IMR-90 (cell line): Measurements from ENCODE around the gene TNS3. TPM values are rescaled to one million over a fixed set of nuclear protein-coding genes. Genes with fewer than 3 reads are reported as not detected.

Source experiments
- ATAC-seq: fragments of 200-7000 bp; cut with Tn5 transposase; 2 replicates; pipeline ENCODE4 v1.9.1; 2020; ENCODE audit warnings: low read depth, mild to moderate bottlenecking, moderate library complexity
- BruUV-seq: library from RNA; stranded (reverse); fragments of 400-500 nt; replicated peaks from 2 replicates; lab custom pipeline; 2021; lab: Mats Ljungman, UMichigan
- CTCF ChIA-PET: fragments of 300-600 bp; formaldehyde crosslinking; extraction: SDS; loops from one replicate; lab custom pipeline; 2021; ENCODE audit warnings: antibody characterized with exemption; lab: Yijun Ruan, JAX
- POLR2A ChIA-PET: fragments of 300-600 bp; sonication (Branson Sonifier 250); formaldehyde crosslinking; loops from one replicate; lab custom pipeline; 2022; ENCODE audit warnings: antibody characterized with exemption; ENCODE audit not compliant: unreplicated experiment; lab: Charles Lee
- DNase-seq: peaks from one replicate; pipeline ENCODE4 v3.0.0; 2013
- H2AFZ ChIP-seq: replicated peaks from 2 replicates; pipeline ENCODE3; 2013; ENCODE audit warnings: low read length, mild to moderate bottlenecking; ENCODE audit not compliant: poor library complexity
- H2AK5ac ChIP-seq: 2 replicates; pipeline ENCODE4 v1.6.1; 2013; ENCODE audit warnings: low read depth, low read length, inconsistent platforms
- H2AK9ac ChIP-seq: replicated peaks from 2 replicates; pipeline ENCODE3; 2013; ENCODE audit warnings: mild to moderate bottlenecking, low read depth, low read length, moderate library complexity; ENCODE audit not compliant: poor library complexity
- H2BK120ac ChIP-seq: 2 replicates; pipeline ENCODE4 v1.6.1; 2013; ENCODE audit warnings: low read depth, low read length, inconsistent platforms
- H2BK15ac ChIP-seq: 3 replicates; pipeline ENCODE4 v1.6.1; 2013; ENCODE audit warnings: low read depth, low read length, inconsistent platforms
- H2BK20ac ChIP-seq: 2 replicates; pipeline ENCODE4 v1.6.1; 2013; ENCODE audit warnings: low read depth, mild to moderate bottlenecking, inconsistent platforms, low read length, moderate library complexity
- H2BK5ac ChIP-seq: 2 replicates; pipeline ENCODE4 v1.6.1; 2013; ENCODE audit warnings: mild to moderate bottlenecking, low read depth, low read length, inconsistent platforms; ENCODE audit not compliant: poor library complexity, severe bottlenecking
- H3K14ac ChIP-seq: replicated peaks from 2 replicates; pipeline ENCODE4 v1.6.1; 2013; ENCODE audit warnings: low read depth, low read length, inconsistent platforms
- H3K18ac ChIP-seq: 2 replicates; pipeline ENCODE4 v1.6.1; 2013; ENCODE audit warnings: low read depth, low read length, control low read depth
- H3K23ac ChIP-seq: 2 replicates; pipeline ENCODE4 v1.6.1; 2013; ENCODE audit warnings: low read depth, low read length, inconsistent platforms
- H3K27ac ChIP-seq: 2 replicates; pipeline ENCODE4 v1.5.1; 2013; ENCODE audit warnings: mild to moderate bottlenecking, control low read depth, low read length; ENCODE audit not compliant: insufficient read depth
- H3K27me3 ChIP-seq: 2 replicates; pipeline ENCODE4 v1.6.1; 2013; ENCODE audit warnings: low read length; ENCODE audit not compliant: control insufficient read depth, insufficient read depth
- H3K36me3 ChIP-seq: 2 replicates; pipeline ENCODE4 v1.6.1; 2013; ENCODE audit warnings: low read length, mixed read lengths; ENCODE audit not compliant: control insufficient read depth, insufficient read depth
- H3K4ac ChIP-seq: 2 replicates; pipeline ENCODE4 v1.6.1; 2013; ENCODE audit warnings: low read depth, low read length, inconsistent platforms
- H3K4me1 ChIP-seq: 2 replicates; pipeline ENCODE4 v1.6.1; 2013; ENCODE audit warnings: low read length, mixed read lengths; ENCODE audit not compliant: control insufficient read depth, insufficient read depth
- H3K4me2 ChIP-seq: 2 replicates; pipeline ENCODE4 v1.6.1; 2013; ENCODE audit warnings: low read depth, mild to moderate bottlenecking, control low read depth, low read length, moderate library complexity
- H3K4me3 ChIP-seq: 2 replicates; pipeline ENCODE4 v1.5.1; 2013; ENCODE audit warnings: low read depth, mild to moderate bottlenecking, control low read depth, low read length, moderate library complexity; ENCODE audit not compliant: insufficient read depth
- H3K56ac ChIP-seq: 2 replicates; pipeline ENCODE4 v1.6.1; 2013; ENCODE audit warnings: low read length, inconsistent platforms; ENCODE audit not compliant: insufficient read depth; ENCODE audit errors: extremely low read depth
- H3K79me1 ChIP-seq, 2 experiments: 2 replicates each; pipeline ENCODE4 v1.6.1; 2013; ENCODE audit warnings: low read length in 2 of 2, inconsistent platforms in 1 of 2, low read depth in 1 of 2
- H3K9ac ChIP-seq: 2 replicates; pipeline ENCODE4 v1.6.1; 2013; ENCODE audit warnings: low read depth, low read length, control low read depth
- H3K9me1 ChIP-seq: 2 replicates; pipeline ENCODE4 v1.6.1; 2013; ENCODE audit warnings: low read length, inconsistent platforms; ENCODE audit not compliant: insufficient read depth
- H3K9me3 ChIP-seq: 2 replicates; pipeline ENCODE4 v1.6.1; 2013; ENCODE audit warnings: low read length; ENCODE audit not compliant: control insufficient read depth, insufficient read depth
- H4K20me1 ChIP-seq: 2 replicates; pipeline ENCODE4 v1.6.1; 2013; ENCODE audit warnings: low read length, inconsistent platforms; ENCODE audit not compliant: insufficient read depth
- H4K5ac ChIP-seq: 2 replicates; pipeline ENCODE4 v1.6.1; 2013; ENCODE audit warnings: mild to moderate bottlenecking, low read depth, low read length, control low read depth
- H4K8ac ChIP-seq, 2 experiments: 2 replicates each; pipeline ENCODE4 v1.6.1; 2013; ENCODE audit warnings: low read depth in 2 of 2, low read length in 2 of 2, control low read depth in 1 of 2, inconsistent platforms in 1 of 2
- H4K91ac ChIP-seq: 2 replicates; pipeline ENCODE4 v1.6.1; 2013; ENCODE audit warnings: low read depth, low read length, inconsistent platforms; ENCODE audit not compliant: insufficient read depth
- BHLHE40 ChIP-seq: fragments of 150-350 bp; IDR thresholded peaks from 2 replicates; pipeline ENCODE4 v1.6.1; 2016; ENCODE audit warnings: mild to moderate bottlenecking, low read depth, low read length
- CEBPB ChIP-seq: IDR thresholded peaks from 2 replicates; pipeline ENCODE4 v1.6.1; 2012; ENCODE audit warnings: low read depth, low read length, improper control_type of control experiment
- CHD1 ChIP-seq: IDR thresholded peaks from 2 replicates; pipeline ENCODE4 v1.6.1; 2012; ENCODE audit warnings: low read depth, low read length, improper control_type of control experiment
- FOS ChIP-seq: fragments of 150-350 bp; IDR thresholded peaks from 2 replicates; pipeline ENCODE4 v1.6.1; 2016; ENCODE audit warnings: low read depth, low read length
- MAFK ChIP-seq: IDR thresholded peaks from 2 replicates; pipeline ENCODE4 v1.6.1; 2012; ENCODE audit warnings: low read depth, low read length, improper control_type of control experiment
- MXI1 ChIP-seq: IDR thresholded peaks from 2 replicates; pipeline ENCODE4 v1.6.1; 2012; ENCODE audit warnings: low read depth, mild to moderate bottlenecking, low read length, moderate library complexity, borderline replicate concordance
- POLR2A ChIP-seq: IDR thresholded peaks from 2 replicates; pipeline ENCODE4 v1.6.1; 2012; ENCODE audit warnings: mild to moderate bottlenecking, low read depth, low read length
- RAD21 ChIP-seq: IDR thresholded peaks from 2 replicates; pipeline ENCODE4 v1.6.1; 2012; ENCODE audit warnings: low read length, improper control_type of control experiment
- RCOR1 ChIP-seq: IDR thresholded peaks from 2 replicates; pipeline ENCODE4 v1.6.1; 2012; ENCODE audit warnings: mild to moderate bottlenecking, low read length, improper control_type of control experiment; ENCODE audit not compliant: insufficient replicate concordance
- RFX5 ChIP-seq: IDR thresholded peaks from 2 replicates; pipeline ENCODE4 v1.8.0; 2012; ENCODE audit warnings: low read depth, mild to moderate bottlenecking, low read length, moderate library complexity
- SMC3 ChIP-seq: fragments of 150-350 bp; IDR thresholded peaks from 2 replicates; pipeline ENCODE4 v1.6.1; 2016; ENCODE audit warnings: low read depth, mild to moderate bottlenecking, antibody characterized with exemption, low read length, moderate library complexity
- WGBS, 2 experiments: methylation state at CpG; one replicate each; pipeline versions ENCODE4 v1.1.5 to v1.1.7; 2013; ENCODE audit warnings: missing lambda C conversion rate in 2 of 2; ENCODE audit not compliant: insufficient read length in 1 of 2; ENCODE audit errors: extremely low coverage in 2 of 2; 5-methylcytosine and 5-hydroxymethylcytosine counted together
- dilution Hi-C: fragments of 300-500 bp; cut with HindIII; formaldehyde crosslinking; loops from one replicate; pipeline ENCODE4 v1.14.3; 2018; ENCODE audit warnings: low sequenced_read_pairs; ENCODE audit not compliant: unreplicated experiment
- in situ Hi-C: fragments of 300-500 bp; cut with MboI; formaldehyde crosslinking; loops from 3 replicates; pipeline ENCODE4 v1.14.3; 2019; ENCODE audit warnings: low sequenced_read_pairs, inconsistent platforms, mixed read lengths
- intact Hi-C: fragments of 100-400 bp; cut with micrococcal nuclease; formaldehyde crosslinking; loops from 2 replicates; pipeline ENCODE4 v1.10.0; 2022
- polyA plus RNA-seq, 3 experiments: library from polyadenylated mRNA; depleted of rRNA; stranded (reverse); fragments of >200 nt; gene quantifications; 2 replicates each; pipeline ENCODE4 v1.2.3, GENCODE V29; 2012; ENCODE audit warnings: low replicate concordance in 1 of 3
- total RNA-seq: library from RNA; depleted of rRNA; stranded (reverse); fragments of >200 nt; gene quantifications from 2 replicates; pipeline ENCODE4 v1.2.3, GENCODE V29; 2012
- TF ChIP-seq, protein P1 (sequence below): fragments of 150-350 bp; IDR thresholded peaks from 2 replicates; pipeline ENCODE4 v1.6.1; 2016; ENCODE audit warnings: low read depth, mild to moderate bottlenecking, low read length, moderate library complexity, borderline replicate concordance
- TF ChIP-seq, protein P2 (sequence below): conservative IDR thresholded peaks from 2 replicates; pipeline ENCODE4 v1.5.1; 2012; ENCODE audit warnings: mild to moderate bottlenecking, low read depth, low read length, improper control_type of control experiment

Gene TNS3
- total and polyA plus RNA-seq, 2 of the 4 experiments (the other 2 are of a cell fraction): 64.3 to 79.2 TPM

DNA sequence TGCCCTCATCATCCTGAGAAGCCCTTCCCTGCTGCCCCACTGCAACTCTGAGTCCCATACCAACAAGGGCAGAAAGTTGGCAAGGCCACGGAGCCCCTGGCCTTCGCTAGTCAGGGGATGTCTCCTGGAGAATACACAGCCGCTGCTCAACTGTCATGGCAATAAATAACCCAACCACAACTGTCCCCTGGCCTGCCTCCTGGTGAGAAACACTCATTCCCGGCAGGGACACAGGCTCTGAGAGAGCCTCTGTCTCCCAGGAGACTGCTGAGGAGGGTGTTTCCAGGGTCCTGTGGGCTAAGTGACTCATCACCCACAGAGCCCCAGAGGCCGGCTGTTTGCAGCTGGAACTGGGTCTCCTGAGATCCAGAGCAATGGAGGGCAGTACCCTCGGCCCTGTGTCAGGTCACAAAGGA lies 354.1 kb downstream of the TNS3 start:
- WGBS, 2 experiments: no CpG with 5 or more reads among the region's 6 CpGs
- no peak overlapping the region for H2BK5ac ChIP-seq
- no peak overlapping the region for H4K8ac ChIP-seq
- no peak overlapping the region for H4K5ac ChIP-seq
- ChIA-PET CTCF (no interaction called here), POLR2A (no interaction called here)
- no peak overlapping the region for H3K23ac ChIP-seq
- H3K9me3 ChIP-seq: no peaks in the 10 kb centered on the region
- no peak overlapping the region for H2AK5ac ChIP-seq
- H3K18ac ChIP-seq: no peak overlapping the region
- peaks cover 10% of the 10 kb centered on the region for H3K9me1 ChIP-seq
- no TSS peak for BruUV-seq
- no peak overlapping the region for H3K4me3 ChIP-seq
- H3K9ac ChIP-seq: no peak overlapping the region
- no peaks in the 10 kb centered on the region; the same call in 1 of the 2 replicates for H4K20me1 ChIP-seq
- peak overlapping the region; percentile 37; the same call in 1 of the 2 replicates for H2BK120ac ChIP-seq
- no peak overlapping the region for H3K56ac ChIP-seq
- no peaks in the 10 kb centered on the region for H3K79me1 ChIP-seq
- dilution Hi-C loops: no loop called here
- H2AFZ ChIP-seq: no peak overlapping the region
- ATAC-seq: peak; percentile 88
- H3K4me1 ChIP-seq: peaks cover 9% of the 10 kb centered on the region; the same call in 1 of the 2 replicates
- H2BK15ac ChIP-seq: no peak overlapping the region
- H3K27me3 ChIP-seq: peaks cover 3% of the 10 kb centered on the region; the same call in 1 of the 2 replicates
- intact Hi-C loops: no loop called here
- H3K14ac ChIP-seq: no peak overlapping the region
- H3K4ac ChIP-seq: 0 out of 2 replicates have a peak overlapping the region, but pooled peaks have one; percentile 12
- no peak overlapping the region for H4K91ac ChIP-seq
- TF ChIP-seq RAD21 (no peak), RCOR1 (no peak), SMC3 (no peak), MAFK (no peak), POLR2A (no peak), MXI1 (no peak), RFX5 (no peak), BHLHE40 (peak; percentile 17; the same call in 1 of the 2 replicates), CEBPB (no peak), FOS (peak; percentile 62; the same call in 1 of the 2 replicates), CHD1 (no peak)
- TF ChIP-seq, protein P1, sequence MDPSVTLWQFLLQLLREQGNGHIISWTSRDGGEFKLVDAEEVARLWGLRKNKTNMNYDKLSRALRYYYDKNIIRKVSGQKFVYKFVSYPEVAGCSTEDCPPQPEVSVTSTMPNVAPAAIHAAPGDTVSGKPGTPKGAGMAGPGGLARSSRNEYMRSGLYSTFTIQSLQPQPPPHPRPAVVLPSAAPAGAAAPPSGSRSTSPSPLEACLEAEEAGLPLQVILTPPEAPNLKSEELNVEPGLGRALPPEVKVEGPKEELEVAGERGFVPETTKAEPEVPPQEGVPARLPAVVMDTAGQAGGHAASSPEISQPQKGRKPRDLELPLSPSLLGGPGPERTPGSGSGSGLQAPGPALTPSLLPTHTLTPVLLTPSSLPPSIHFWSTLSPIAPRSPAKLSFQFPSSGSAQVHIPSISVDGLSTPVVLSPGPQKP: no peak
- TF ChIP-seq, protein P2, sequence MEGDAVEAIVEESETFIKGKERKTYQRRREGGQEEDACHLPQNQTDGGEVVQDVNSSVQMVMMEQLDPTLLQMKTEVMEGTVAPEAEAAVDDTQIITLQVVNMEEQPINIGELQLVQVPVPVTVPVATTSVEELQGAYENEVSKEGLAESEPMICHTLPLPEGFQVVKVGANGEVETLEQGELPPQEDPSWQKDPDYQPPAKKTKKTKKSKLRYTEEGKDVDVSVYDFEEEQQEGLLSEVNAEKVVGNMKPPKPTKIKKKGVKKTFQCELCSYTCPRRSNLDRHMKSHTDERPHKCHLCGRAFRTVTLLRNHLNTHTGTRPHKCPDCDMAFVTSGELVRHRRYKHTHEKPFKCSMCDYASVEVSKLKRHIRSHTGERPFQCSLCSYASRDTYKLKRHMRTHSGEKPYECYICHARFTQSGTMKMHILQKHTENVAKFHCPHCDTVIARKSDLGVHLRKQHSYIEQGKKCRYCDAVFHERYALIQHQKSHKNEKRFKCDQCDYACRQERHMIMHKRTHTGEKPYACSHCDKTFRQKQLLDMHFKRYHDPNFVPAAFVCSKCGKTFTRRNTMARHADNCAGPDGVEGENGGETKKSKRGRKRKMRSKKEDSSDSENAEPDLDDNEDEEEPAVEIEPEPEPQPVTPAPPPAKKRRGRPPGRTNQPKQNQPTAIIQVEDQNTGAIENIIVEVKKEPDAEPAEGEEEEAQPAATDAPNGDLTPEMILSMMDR: no peak
- H2AK9ac ChIP-seq: no peak overlapping the region
- H3K36me3 ChIP-seq: no peaks in the 10 kb centered on the region
- peak overlapping the region; percentile 19 for H3K4me2 ChIP-seq
- peak; percentile 79 for DNase-seq
- H2BK20ac ChIP-seq: no peak overlapping the region
- in situ Hi-C loops: no loop called here
- no peak overlapping the region for H3K27ac ChIP-seq
